Measurements from ENCODE around the gene PPFIBP2.

GRCh38 chr11:7511401-7511800 is 2.4 kb upstream of the PPFIBP2 start:
- TF ChIP-seq, protein P1, sequence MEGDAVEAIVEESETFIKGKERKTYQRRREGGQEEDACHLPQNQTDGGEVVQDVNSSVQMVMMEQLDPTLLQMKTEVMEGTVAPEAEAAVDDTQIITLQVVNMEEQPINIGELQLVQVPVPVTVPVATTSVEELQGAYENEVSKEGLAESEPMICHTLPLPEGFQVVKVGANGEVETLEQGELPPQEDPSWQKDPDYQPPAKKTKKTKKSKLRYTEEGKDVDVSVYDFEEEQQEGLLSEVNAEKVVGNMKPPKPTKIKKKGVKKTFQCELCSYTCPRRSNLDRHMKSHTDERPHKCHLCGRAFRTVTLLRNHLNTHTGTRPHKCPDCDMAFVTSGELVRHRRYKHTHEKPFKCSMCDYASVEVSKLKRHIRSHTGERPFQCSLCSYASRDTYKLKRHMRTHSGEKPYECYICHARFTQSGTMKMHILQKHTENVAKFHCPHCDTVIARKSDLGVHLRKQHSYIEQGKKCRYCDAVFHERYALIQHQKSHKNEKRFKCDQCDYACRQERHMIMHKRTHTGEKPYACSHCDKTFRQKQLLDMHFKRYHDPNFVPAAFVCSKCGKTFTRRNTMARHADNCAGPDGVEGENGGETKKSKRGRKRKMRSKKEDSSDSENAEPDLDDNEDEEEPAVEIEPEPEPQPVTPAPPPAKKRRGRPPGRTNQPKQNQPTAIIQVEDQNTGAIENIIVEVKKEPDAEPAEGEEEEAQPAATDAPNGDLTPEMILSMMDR (IDR thresholded peaks at IDR 0.05; ENCODE audit: insufficient read depth, low read depth, low read length) = no peak
- TF ChIP-seq EZH2 (IDR thresholded peaks at IDR 0.05; ENCODE audit: insufficient read depth, low read length) = no peak
